G401 (cell line): Measurements from ENCODE around the gene IQCE. TPM values are rescaled to one million over a fixed set of nuclear protein-coding genes. Genes with fewer than 3 reads are reported as not detected.
"Not testable (repeated sequence)": the region's sequence is repeated elsewhere in the genome, so short reads cannot be mapped to it uniquely, and the experiment has no call there.

Experiments used
- DNase-seq: peaks from one replicate; pipeline ENCODE4 v3.0.0-alpha.2; 2015; ENCODE audit warnings: low spot score
- in situ Hi-C: cut with HindIII; loops from 2 replicates; pipeline ENCODE4 v1.10.0; 2016; ENCODE audit warnings: low sequenced_read_pairs, mixed read lengths
- total RNA-seq: library from RNA; depleted of rRNA; stranded (reverse); fragments of >200 nt; shearing (Covaris generic); gene quantifications from 2 replicates; pipeline ENCODE4 v1.2.3, GENCODE V29; 2014

The IQCE gene
- total RNA-seq, 1 experiment from 2014 or later = 21.6 TPM

- DNase-seq = no peak
- in situ Hi-C loops = no loop called here
Observed at GRCh38 chr7:2544541-2545188, 14.1 kb upstream of the IQCE start.

DNA sequence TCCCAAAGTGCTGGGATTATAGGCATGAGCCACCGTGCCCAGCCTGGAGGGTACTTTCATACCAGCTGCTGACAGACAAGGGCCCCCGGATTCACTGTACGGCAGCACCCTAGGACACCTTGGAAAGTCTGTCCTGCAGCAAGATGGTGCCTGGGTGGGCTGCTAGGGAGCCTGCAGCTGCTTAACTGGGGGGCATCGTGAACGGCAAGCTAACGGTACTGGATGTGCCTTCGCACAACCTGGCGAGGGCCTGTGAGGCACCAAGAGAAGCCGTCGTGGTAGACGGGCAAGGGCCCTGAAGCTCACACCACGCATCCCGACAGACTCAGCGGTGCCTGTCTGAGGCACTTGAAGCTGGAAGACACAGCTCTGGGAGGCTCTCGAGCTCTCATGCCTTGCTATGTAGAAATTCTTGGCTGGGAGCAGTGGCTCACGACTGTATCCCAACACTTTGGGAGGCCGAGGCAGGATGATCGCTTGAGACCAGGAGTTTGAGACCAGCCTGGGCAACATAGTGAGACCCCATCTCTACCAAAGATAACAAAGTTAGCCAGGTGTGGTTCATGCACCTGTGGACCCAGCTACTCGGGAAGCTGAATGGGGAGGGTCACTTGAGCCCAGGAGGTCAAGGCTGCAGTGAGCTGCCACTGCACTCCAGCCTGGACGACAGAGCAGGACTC, 12.9 kb upstream of the IQCE start:
- DNase-seq = no peak
- in situ Hi-C loops = no loop called here

DNA sequence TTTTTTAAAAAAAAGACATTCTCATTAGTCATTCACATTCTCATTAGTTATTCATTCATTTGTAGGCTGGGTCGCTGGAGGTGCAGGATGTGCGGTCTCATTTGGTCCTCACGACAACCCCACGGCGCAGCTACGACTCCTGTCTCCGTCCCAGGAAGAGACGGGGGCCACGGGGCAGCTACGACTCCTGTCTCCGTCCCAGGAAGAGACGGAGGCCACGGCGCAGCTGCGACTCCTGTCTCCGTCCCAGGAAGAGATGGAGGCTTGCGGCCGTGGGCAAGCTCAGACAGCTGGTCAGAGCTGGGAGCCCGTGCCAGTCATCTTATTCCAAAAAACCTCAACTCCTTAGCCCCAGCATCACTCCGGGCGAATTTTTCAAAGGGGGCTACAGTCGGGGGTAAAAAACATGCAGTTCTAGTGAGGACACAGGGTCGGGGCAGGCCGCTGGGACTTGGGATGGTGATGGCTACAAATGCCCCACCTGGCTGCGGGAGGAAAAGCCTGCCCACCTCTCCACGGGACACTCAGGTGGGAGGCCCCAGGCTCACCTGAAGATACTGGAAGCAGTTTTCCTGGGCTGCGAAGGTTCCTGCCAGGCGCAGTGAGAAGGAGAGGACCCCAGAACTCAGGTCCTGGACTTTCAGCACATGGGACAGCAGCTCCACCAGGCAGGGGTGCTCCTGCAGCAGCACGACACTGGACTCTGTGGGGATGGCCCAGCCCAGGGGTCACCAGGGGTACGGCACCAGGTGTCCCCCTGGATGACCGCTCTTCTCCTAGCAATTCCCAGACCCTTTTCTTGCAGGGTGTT, 11.8 kb upstream of the IQCE start:
- no peak for DNase-seq
- in situ Hi-C loops = no loop called here

GRCh38 chr7:2551418-2551817, 7.4 kb upstream of the IQCE start:
- DNase-seq = no peak
- in situ Hi-C loops = no loop called here

- no peak for DNase-seq
- in situ Hi-C loops = no loop called here
Observed at GRCh38 chr7:2553108-2553507, 5.7 kb upstream of the IQCE start.

- DNase-seq = peak; percentile 34
- in situ Hi-C loops = no loop called here
Observed at GRCh38 chr7:2553831-2554581, 4.8 kb upstream of the IQCE start.

DNA sequence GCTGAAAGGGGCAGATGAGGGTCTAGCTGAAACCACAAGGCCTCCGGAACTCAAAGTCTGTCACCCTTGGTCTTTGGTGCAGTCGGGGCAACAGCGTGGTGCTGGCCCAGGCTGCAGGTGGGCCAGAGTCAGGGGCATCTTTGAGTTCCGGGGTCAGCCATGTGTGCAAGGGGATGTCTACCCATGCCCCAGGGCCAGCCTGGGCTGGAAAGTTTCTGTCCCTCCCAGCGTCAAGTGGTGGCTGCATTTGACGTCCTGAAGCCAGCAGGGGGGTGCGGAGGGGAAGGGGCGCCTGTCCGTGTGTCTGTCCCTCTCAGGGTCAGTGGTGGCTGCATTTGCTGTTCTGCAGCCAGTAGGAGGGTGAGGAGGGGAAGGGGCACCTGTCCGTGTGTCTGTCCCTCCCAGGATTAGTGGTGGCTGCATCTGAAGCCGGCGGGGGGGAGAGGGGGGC, 4.1 kb upstream of the IQCE start:
- in situ Hi-C loops = no loop called here
- no peak for DNase-seq

GRCh38 chr7:2555121-2556052, 3.4 kb upstream of the IQCE start, which contains the start of gene BRAT1:
Gene BRAT1 (minus strand): TSS chr7:2555524. CDS start chr7:2554431, 1,093 bp downstream.
- DNase-seq = peak; percentile 94

DNA sequence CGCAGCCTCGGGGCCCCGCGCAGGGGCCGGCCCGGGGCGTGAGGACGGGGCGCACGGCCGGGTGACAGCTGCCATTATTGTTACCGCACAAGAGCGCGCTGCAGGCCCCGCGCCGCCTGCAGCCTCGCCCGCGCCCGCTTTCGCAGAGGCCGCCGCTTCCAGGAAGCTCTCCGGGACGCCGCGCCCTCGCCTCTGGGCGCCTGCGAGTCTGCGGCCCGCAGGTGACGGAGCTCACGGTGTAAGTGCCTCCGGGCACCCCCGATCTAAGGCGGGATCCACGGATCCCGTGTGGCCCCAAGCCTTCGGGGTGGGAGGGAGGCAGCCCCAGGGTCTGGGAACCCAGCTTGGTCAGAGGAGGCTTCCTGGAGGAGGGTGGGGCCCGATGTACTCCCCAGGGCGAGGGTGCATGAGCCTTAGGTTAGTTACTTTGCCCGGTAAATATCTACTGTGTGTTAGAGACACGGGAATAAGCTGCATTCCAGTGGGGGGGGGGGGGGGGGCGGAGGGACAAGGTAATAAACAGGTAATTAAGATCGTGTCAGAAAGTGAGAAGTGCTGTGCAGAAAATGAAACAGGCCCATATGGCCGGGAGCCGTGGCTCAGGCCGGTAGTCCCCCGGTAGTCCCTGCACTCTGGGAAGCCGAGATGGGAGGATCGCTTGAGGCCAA, 638 bp downstream of the IQCE start:
- peak; percentile 13 for DNase-seq
- in situ Hi-C loops = no loop called here

More at GRCh38 chr7:2555121-2556052, 3.4 kb upstream of the IQCE start, which contains the start of gene BRAT1:
- in situ Hi-C loops = no loop called here

DNA sequence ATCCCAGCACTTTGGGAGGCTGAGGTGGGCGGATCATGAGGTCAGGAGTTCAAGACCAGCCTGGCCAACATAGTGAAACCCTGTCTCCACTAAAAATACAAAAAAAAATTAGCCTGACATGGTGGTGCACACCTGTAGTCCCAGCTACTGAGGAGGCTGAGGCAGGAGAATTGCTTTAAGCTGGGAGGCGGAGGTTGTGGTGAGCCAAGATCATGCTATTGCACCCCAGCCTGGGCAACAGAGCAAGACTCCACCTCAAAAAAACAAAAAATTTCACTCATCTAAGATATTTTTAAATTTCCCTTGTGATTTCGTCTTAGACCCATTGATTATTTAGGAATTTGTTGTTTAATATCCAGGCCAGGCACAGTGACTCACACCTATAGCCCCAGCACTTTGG, 5.2 kb downstream of the IQCE start:
- in situ Hi-C loops, DNase-seq: not testable (repeated sequence)

GRCh38 chr7:2564970-2565540, 6.3 kb downstream of the IQCE start:
- DNase-seq = no peak
- in situ Hi-C loops = no loop called here

DNA sequence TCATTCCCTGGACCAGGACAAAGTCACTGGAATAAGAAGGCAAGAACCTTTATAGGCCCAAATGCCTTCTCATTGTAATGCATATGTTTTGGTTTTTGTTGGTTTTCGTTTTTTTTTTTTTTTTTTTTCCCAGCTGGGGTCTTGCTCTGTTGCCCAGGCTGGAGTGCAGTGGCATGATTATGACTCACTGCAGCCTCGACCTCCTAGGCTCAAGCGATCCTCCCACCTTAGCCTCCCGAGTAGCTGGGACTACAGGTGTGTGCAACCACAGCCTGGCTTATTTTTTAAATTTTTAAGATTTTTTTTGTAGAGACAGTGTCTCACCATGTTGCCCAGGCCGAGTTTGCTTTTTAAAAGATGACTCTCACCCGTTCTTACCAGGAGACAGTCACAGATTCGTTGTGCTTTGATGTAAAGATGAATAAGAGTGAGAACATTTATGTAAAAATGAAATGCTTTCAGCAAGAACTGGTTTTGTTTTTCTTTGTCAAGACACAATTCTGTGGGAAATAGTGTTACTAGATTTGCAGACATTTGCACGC, 7.6 kb downstream of the IQCE start:
- in situ Hi-C loops = no loop called here
- no peak for DNase-seq

GRCh38 chr7:2566890-2567678, 8.3 kb downstream of the IQCE start:
- in situ Hi-C loops = no loop called here

GRCh38 chr7:2567679-2568278, 9.0 kb downstream of the IQCE start:
- DNase-seq = peak; percentile 81
- in situ Hi-C loops = no loop called here

More at GRCh38 chr7:2566890-2567678, 8.3 kb downstream of the IQCE start:
- DNase-seq = no peak

DNA sequence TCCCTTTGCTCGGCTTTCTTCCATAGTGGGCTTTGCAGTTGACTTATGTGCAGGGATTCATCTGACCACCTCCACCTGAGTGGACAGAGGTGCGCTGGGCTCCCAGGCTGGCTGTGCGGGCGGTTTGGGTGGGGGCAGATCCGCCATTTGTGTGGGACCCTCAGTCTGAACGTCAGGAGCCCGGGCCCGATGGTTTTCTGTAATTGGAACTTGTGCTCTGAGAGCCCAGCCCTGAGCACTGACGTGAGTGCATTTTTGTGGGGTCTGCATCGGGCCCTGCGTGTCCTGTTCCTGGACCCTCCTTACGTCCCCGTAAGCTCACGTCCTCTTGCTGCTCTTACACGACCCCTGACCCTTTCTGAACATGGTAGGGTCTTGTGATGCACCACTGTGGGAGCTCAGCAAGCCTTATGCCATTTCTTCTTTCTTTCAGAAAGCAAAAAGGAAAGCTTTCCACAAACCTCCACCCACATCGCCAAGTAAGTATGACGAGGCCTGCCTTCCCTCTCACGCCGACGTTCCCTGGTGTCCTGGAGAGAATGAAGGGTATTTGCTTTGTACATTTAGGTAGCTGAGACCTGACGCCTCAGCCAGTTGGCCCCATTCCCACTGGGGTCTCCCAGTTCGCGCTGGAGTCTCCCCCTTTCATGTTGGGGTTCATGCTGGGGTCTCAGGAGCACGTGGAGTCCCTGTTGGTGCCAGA, 9.9 kb downstream of the IQCE start:
- in situ Hi-C loops = no loop called here
- DNase-seq = no peak
